Testis (tissue), 2 donors: Measurements from ENCODE around the gene TPCN1.

Experiments used
- POLR2A ChIP-seq: fragments of 450-650 bp; IDR thresholded peaks from one replicate; pipeline ENCODE4 v1.6.1; 2017; ENCODE audit warnings: antibody characterized with exemption, mild to moderate bottlenecking, moderate library complexity
- TF ChIP-seq, protein P1 (sequence below), 3 experiments: fragments of 450-650 bp in 2 of 3; fragments of 200-600 bp in 1 of 3; sonication (generic) in 1 of 3; IDR thresholded peaks; one replicate each; pipeline ENCODE4 v1.5.1; 2016 to 2019; ENCODE audit warnings: antibody characterized with exemption in 3 of 3, mild to moderate bottlenecking in 2 of 3, moderate library complexity in 1 of 3

DNA sequence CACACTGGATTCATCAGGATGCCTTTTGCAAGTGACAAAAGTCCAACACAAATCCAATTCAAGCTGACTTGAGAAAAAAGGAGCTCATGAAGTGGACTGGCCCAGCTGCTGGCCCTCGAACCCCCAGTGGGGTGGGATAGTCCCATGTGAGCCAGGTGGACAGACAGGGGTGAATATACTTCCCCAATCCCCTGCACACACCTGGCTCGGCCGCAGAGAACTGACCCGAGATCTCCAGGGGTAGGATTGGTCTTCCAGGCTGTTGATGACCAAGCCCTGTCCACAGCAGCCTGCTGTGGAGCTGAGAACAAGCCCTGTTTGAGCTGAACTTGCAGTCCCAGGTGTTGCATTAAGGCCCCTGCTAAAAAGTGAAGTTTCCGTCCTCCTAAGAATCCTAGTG, 56.2 kb downstream of the TPCN1 start:
- TF ChIP-seq, protein P1, sequence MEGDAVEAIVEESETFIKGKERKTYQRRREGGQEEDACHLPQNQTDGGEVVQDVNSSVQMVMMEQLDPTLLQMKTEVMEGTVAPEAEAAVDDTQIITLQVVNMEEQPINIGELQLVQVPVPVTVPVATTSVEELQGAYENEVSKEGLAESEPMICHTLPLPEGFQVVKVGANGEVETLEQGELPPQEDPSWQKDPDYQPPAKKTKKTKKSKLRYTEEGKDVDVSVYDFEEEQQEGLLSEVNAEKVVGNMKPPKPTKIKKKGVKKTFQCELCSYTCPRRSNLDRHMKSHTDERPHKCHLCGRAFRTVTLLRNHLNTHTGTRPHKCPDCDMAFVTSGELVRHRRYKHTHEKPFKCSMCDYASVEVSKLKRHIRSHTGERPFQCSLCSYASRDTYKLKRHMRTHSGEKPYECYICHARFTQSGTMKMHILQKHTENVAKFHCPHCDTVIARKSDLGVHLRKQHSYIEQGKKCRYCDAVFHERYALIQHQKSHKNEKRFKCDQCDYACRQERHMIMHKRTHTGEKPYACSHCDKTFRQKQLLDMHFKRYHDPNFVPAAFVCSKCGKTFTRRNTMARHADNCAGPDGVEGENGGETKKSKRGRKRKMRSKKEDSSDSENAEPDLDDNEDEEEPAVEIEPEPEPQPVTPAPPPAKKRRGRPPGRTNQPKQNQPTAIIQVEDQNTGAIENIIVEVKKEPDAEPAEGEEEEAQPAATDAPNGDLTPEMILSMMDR (IDR thresholded peaks at IDR 0.05), result no peak
- TF ChIP-seq POLR2A, result no peak
